ENCODE results near the gene PHLDB1. TPM values are rescaled to one million over a fixed set of nuclear protein-coding genes. Genes with fewer than 3 reads are reported as not detected.
A peak's percentile ranks its signal among the peaks of the same experiment; 100 is the strongest.

The PHLDB1 gene
- total RNA-seq, 1 experiment from 2014 or later = 36.2 TPM

DNA sequence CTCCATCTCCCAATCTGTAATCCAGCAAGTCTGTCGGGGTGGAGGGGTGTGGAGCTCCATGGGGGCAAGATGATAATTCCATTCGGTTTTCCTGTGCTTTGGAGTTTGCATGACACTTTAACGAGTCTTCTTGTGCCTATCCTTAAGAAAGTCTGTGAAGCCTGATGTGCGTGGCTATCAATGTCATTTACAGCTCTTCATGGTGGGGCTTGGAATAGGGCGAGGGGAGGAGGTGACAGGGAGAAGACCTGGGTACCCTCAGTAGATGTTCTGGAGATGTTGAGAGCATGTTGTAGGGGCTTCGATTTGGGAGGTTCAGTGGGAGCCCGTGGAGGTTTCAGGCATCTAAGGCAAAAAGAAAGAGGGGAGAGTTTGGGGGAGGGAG, 579 bp upstream of the PHLDB1 start:
- POLR2A ChIA-PET = interaction anchor here (0.8 to 3.5 kb wide), 3 partner anchors 15 to 28 kb away, joined by 3 to 19 read pairs (median 3); no protein-coding TSS in a partner anchor
- RAD21 ChIA-PET (ENCODE audit: low non-redundant PET in 1 of 2, low total read pairs in 2 of 2, uncharacterized antibody in 2 of 2, unreplicated experiment in 2 of 2) = no interaction called here
- Histone ChIP-seq H3K4me3 (replicated peaks in 1 of 2; ENCODE audit: low read depth in 1 of 2, low read length in 2 of 2) (no peak overlapping the region), H3K4me2 (ENCODE audit: low read length) (peak overlapping the region; percentile 99; the same call in 1 of the 2 replicates), H2AFZ (ENCODE audit: low read depth, low read length, poor library complexity, severe bottlenecking) (no peak overlapping the region), H4K20me1 (ENCODE audit: insufficient read depth) (no peaks in the 10 kb centered on the region), H3K9me2 (ENCODE audit: insufficient read depth) (no peaks in the 10 kb centered on the region), H3K4me1 (ENCODE audit: control insufficient read depth in 1 of 2, insufficient read depth in 2 of 2, low read length in 2 of 2) (peaks cover 12 to 33% of the 10 kb centered on the region in 2 experiments; a peak in 3 of 4 replicates), H3K27me3 (ENCODE audit: insufficient read depth, low read length) (no peaks in the 10 kb centered on the region), H3K79me2 (ENCODE audit: insufficient read depth, low read length) (no peaks in the 10 kb centered on the region), H3K9me3 (ENCODE audit: control insufficient read depth in 1 of 2, insufficient read depth in 1 of 2, low read depth in 1 of 2, low read length in 2 of 2) (no peaks in the 10 kb centered on the region), H3K9ac (ENCODE audit: low read length) (no peak overlapping the region), H3K36me3 (ENCODE audit: control insufficient read depth in 1 of 2, insufficient read depth in 2 of 2, low read length in 2 of 2) (peaks cover under 1 to 8% of the 10 kb centered on the region in 2 experiments; a peak in 2 of 4 replicates), H3K27ac (ENCODE audit: low read depth, low read length) (no peak overlapping the region)
- CTCF ChIA-PET = interaction anchor here (0.8 to 1.4 kb wide), 4 partner anchors 12 to 52 kb away, joined by 3 to 5 read pairs (median 4); no protein-coding TSS in a partner anchor
- DNase-seq (ENCODE audit: low read depth, low spot score) (no peak), ATAC-seq (no peak)
- TF ChIP-seq ELF1 (IDR thresholded peaks at IDR 0.05; ENCODE audit: borderline replicate concordance, low read depth) = no peak
- TF ChIP-seq ZFX (IDR thresholded peaks at IDR 0.05) = no peak
- TF ChIP-seq FOSL1 (IDR thresholded peaks at IDR 0.05; ENCODE audit: low read depth) = no peak
- no peak for TF ChIP-seq POLR2A (IDR thresholded peaks at IDR 0.05; ENCODE audit: borderline replicate concordance, extremely low read depth, insufficient read depth, insufficient read length)
- TF ChIP-seq EZH2phosphoT487 (IDR thresholded peaks at IDR 0.05; ENCODE audit: borderline replicate concordance) = no peak
- no peak for TF ChIP-seq SP1 (IDR thresholded peaks at IDR 0.05; ENCODE audit: low read depth)
- TF ChIP-seq EZH2 (IDR thresholded peaks at IDR 0.05) = no peak
- no peak for TF ChIP-seq YY1 (IDR thresholded peaks at IDR 0.05; ENCODE audit: extremely low read depth, insufficient replicate concordance, low read depth, low read length)
- no TSS peak for BruUV-seq (replicated peaks)
- intact Hi-C loops (cut with micrococcal nuclease) = loop anchor here (2.0 kb wide), 1 partner anchor 52 kb away; no protein-coding TSS in a partner anchor

DNA sequence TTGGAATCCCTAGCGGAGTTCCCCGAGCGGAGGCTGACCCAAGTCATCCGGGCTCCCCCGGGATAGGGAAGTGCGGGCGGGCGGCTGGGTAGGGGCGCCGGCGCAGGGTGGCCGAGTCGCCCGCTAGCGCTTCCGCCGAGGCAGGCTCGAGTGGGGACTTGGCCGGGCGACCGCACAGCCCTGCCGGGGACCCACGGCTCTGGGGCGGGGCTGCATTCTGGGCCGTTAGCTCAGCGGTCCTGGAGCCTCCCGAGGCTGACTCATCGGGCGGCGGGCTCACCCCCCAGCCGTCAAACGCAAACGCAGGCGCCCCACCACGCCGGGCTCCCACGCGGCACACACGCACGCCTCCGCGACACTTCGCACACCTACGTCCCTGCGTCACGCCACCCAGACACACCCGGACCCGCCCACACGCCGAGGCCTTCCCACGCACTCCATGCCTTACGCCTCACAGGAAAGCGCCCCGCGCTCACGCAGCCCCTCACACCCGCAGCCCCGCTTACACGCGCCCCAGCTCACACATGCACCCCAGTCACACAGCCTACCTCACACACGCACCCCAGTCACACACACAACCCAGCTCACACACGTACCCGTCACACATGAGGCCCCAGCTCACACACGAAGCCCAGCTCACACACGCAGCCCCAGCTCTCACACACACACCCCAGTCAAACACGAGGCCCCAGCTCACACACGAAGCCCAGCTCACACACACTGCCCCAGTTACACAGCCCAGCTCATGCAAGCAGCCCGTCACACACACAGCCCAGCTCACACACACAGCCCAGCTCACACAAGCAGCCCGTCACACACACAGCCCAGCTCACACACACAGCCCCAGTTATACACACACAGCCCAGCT, 1.2 kb downstream of the PHLDB1 start:
- Histone ChIP-seq H3K27me3 (ENCODE audit: insufficient read depth, low read length) (no peaks in the 10 kb centered on the region), H3K79me2 (ENCODE audit: insufficient read depth, low read length) (no peaks in the 10 kb centered on the region), H3K36me3 (ENCODE audit: control insufficient read depth in 1 of 2, insufficient read depth in 2 of 2, low read length in 2 of 2) (no peaks in the 10 kb centered on the region), H3K4me2 (ENCODE audit: low read length) (peak overlapping the region; percentile 99), H3K4me1 (ENCODE audit: control insufficient read depth in 1 of 2, insufficient read depth in 2 of 2, low read length in 2 of 2) (peaks cover 12 to 33% of the 10 kb centered on the region in 2 experiments; a peak in 3 of 4 replicates), H4K20me1 (ENCODE audit: insufficient read depth) (no peaks in the 10 kb centered on the region), H3K4me3 (replicated peaks in 1 of 2; ENCODE audit: low read depth in 1 of 2, low read length in 2 of 2) (peak overlapping the region; percentile 69 to 79), H2AFZ (ENCODE audit: low read depth, low read length, poor library complexity, severe bottlenecking) (no peak overlapping the region), H3K27ac (ENCODE audit: low read depth, low read length) (peak overlapping the region; percentile 59; the same call in 1 of the 2 replicates), H3K9me2 (ENCODE audit: insufficient read depth) (no peaks in the 10 kb centered on the region), H3K9me3 (ENCODE audit: control insufficient read depth in 1 of 2, insufficient read depth in 1 of 2, low read depth in 1 of 2, low read length in 2 of 2) (no peaks in the 10 kb centered on the region), H3K9ac (ENCODE audit: low read length) (peak overlapping the region; percentile 78)
- POLR2A ChIA-PET = interaction anchor here (3.5 kb wide), 1 partner anchor 13 kb away, joined by 19 read pairs; no protein-coding TSS in a partner anchor
- RAD21 ChIA-PET (ENCODE audit: low non-redundant PET in 1 of 2, low total read pairs in 2 of 2, uncharacterized antibody in 2 of 2, unreplicated experiment in 2 of 2) = interaction anchor here in 1 of 2 experiments (0.7 kb wide), 1 partner anchor 27 kb away, joined by 4 read pairs; no protein-coding TSS in a partner anchor
- DNase-seq (ENCODE audit: low read depth, low spot score) (no peak), ATAC-seq (peak; percentile 45)
- BruUV-seq (replicated peaks) = no TSS peak
- CTCF ChIA-PET = interaction anchor here (1.0 to 2.6 kb wide), 5 partner anchors 9 to 81 kb away, joined by 3 to 10 read pairs (median 6); no protein-coding TSS in a partner anchor
- intact Hi-C loops (cut with micrococcal nuclease) = no loop called here
- TF ChIP-seq RAD21 (IDR thresholded peaks at IDR 0.05; ENCODE audit: low read depth) (no peak), CBX3 (IDR thresholded peaks at IDR 0.05; ENCODE audit: low read depth) (no peak), ELF1 (IDR thresholded peaks at IDR 0.05; ENCODE audit: borderline replicate concordance, low read depth) (no peak), POLR2A (IDR thresholded peaks at IDR 0.05; ENCODE audit: borderline replicate concordance, extremely low read depth, insufficient read depth, insufficient read length) (no peak), TCF7L2 (IDR thresholded peaks at IDR 0.05; ENCODE audit: borderline replicate concordance, extremely low read depth, insufficient read depth, insufficient read length) (peak; percentile 29), FOSL1 (IDR thresholded peaks at IDR 0.05; ENCODE audit: low read depth) (no peak), SP1 (IDR thresholded peaks at IDR 0.05; ENCODE audit: low read depth) (no peak; the same call in 1 of the 2 replicates), CEBPB (IDR thresholded peaks at IDR 0.05; ENCODE audit: low read depth) (no peak), JUND (IDR thresholded peaks at IDR 0.05) (no peak; the same call in 1 of the 2 replicates), SRF (IDR thresholded peaks at IDR 0.05; ENCODE audit: low read depth) (no peak), ZBTB33 (IDR thresholded peaks at IDR 0.05; ENCODE audit: extremely low read depth, insufficient replicate concordance, low read length) (no peak), EZH2 (IDR thresholded peaks at IDR 0.05) (no peak), ZFX (IDR thresholded peaks at IDR 0.05) (peak; percentile 54; the same call in 1 of the 2 replicates), SIN3A (IDR thresholded peaks at IDR 0.05; ENCODE audit: low read depth) (peak; percentile 56; the same call in 1 of the 2 replicates)
- TF ChIP-seq, protein P1, sequence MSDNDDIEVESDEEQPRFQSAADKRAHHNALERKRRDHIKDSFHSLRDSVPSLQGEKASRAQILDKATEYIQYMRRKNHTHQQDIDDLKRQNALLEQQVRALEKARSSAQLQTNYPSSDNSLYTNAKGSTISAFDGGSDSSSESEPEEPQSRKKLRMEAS (IDR thresholded peaks at IDR 0.05) = peak; percentile 84

Measured in HCT116 (cell line).